ENCODE measurements around the gene CCDC89.
"Not testable (repeated sequence)": the region's sequence is repeated elsewhere in the genome, so short reads cannot be mapped to it uniquely, and the experiment has no call there.

Gene CCDC89

GRCh38 chr11:85685125-85685819 is 723 bp downstream of the CCDC89 start:
- no peak for DNase-seq (ENCODE audit: low read depth)

GRCh38 chr11:85682330-85683305 is 3.4 kb downstream of the CCDC89 start:
- DNase-seq (ENCODE audit: low read depth) = peak; percentile 46

GRCh38 chr11:85680897-85681296 is 5.1 kb downstream of the CCDC89 start:
- DNase-seq (ENCODE audit: low read depth) = no peak

GRCh38 chr11:85679576-85679975 is 6.4 kb downstream of the CCDC89 start:
- DNase-seq (ENCODE audit: low read depth) = no peak

- DNase-seq (ENCODE audit: low read depth) = no peak
Observed at GRCh38 chr11:85673393-85673792, 12.6 kb downstream of the CCDC89 start.

- no peak for DNase-seq (ENCODE audit: low read depth)
Observed at GRCh38 chr11:85672105-85672902, 13.7 kb downstream of the CCDC89 start.

- DNase-seq (ENCODE audit: low read depth) = not testable (repeated sequence)
Observed at GRCh38 chr11:85670949-85671663, 14.9 kb downstream of the CCDC89 start.

- no peak for DNase-seq (ENCODE audit: low read depth)
Observed at GRCh38 chr11:85668157-85668556, 17.8 kb downstream of the CCDC89 start.

- DNase-seq (ENCODE audit: low read depth) = no peak
Observed at GRCh38 chr11:85666687-85667086, 19.3 kb downstream of the CCDC89 start.

- no peak for DNase-seq (ENCODE audit: low read depth)
Observed at GRCh38 chr11:85665733-85666132, 20.3 kb downstream of the CCDC89 start.

GRCh38 chr11:85664615-85665481 is 21.1 kb downstream of the CCDC89 start, which contains the start of gene CREBZF:
TSS of gene CREBZF (minus strand) at chr11:85665129. CDS start at chr11:85664875, 254 bp downstream.
- DNase-seq (ENCODE audit: low read depth) = peak; percentile 87

- peak; percentile 83 for DNase-seq (ENCODE audit: low read depth)
Observed at GRCh38 chr11:85663753-85664614, 22.0 kb downstream of the CCDC89 start.

GRCh38 chr11:85663080-85663752 is 22.8 kb downstream of the CCDC89 start:
- no peak for DNase-seq (ENCODE audit: low read depth)

GRCh38 chr11:85661972-85662664 is 23.9 kb downstream of the CCDC89 start:
- no peak for DNase-seq (ENCODE audit: low read depth)

- DNase-seq (ENCODE audit: low read depth) = no peak
Observed at GRCh38 chr11:85658180-85658579, 27.8 kb downstream of the CCDC89 start.

GRCh38 chr11:85656777-85657176 is 29.2 kb downstream of the CCDC89 start:
- DNase-seq (ENCODE audit: low read depth) = no peak

- not testable (repeated sequence) for DNase-seq (ENCODE audit: low read depth)
Observed at GRCh38 chr11:85654343-85654742, 31.7 kb downstream of the CCDC89 start.

GRCh38 chr11:85652786-85653447 is 33.1 kb downstream of the CCDC89 start:
- no peak for DNase-seq (ENCODE audit: low read depth)
